IMR-90 (cell line): ENCODE measurements around the gene CES1. TPM values are rescaled to one million over a fixed set of nuclear protein-coding genes. Genes with fewer than 3 reads are reported as not detected.
"Not testable (repeated sequence)": the region's sequence is repeated elsewhere in the genome, so short reads cannot be mapped to it uniquely, and the experiment has no call there.

ENCODE experiments used
- ATAC-seq: fragments of 200-7000 bp; cut with Tn5 transposase; 2 replicates; pipeline ENCODE4 v1.9.1; 2020; ENCODE audit warnings: low read depth, mild to moderate bottlenecking, moderate library complexity
- BruUV-seq: library from RNA; stranded (reverse); fragments of 400-500 nt; replicated peaks from 2 replicates; lab custom pipeline; 2021; lab: Mats Ljungman, UMichigan
- CTCF ChIA-PET: fragments of 300-600 bp; formaldehyde crosslinking; extraction: SDS; loops from one replicate; lab custom pipeline; 2021; ENCODE audit warnings: antibody characterized with exemption; lab: Yijun Ruan, JAX
- POLR2A ChIA-PET: fragments of 300-600 bp; sonication (Branson Sonifier 250); formaldehyde crosslinking; loops from one replicate; lab custom pipeline; 2022; ENCODE audit warnings: antibody characterized with exemption; ENCODE audit not compliant: unreplicated experiment; lab: Charles Lee
- DNase-seq: peaks from one replicate; pipeline ENCODE4 v3.0.0; 2013
- H2AFZ ChIP-seq: replicated peaks from 2 replicates; pipeline ENCODE3; 2013; ENCODE audit warnings: low read length, mild to moderate bottlenecking; ENCODE audit not compliant: poor library complexity
- H2AK5ac ChIP-seq: 2 replicates; pipeline ENCODE4 v1.6.1; 2013; ENCODE audit warnings: low read depth, low read length, inconsistent platforms
- H2AK9ac ChIP-seq: replicated peaks from 2 replicates; pipeline ENCODE3; 2013; ENCODE audit warnings: mild to moderate bottlenecking, low read depth, low read length, moderate library complexity; ENCODE audit not compliant: poor library complexity
- H2BK120ac ChIP-seq: 2 replicates; pipeline ENCODE4 v1.6.1; 2013; ENCODE audit warnings: low read depth, low read length, inconsistent platforms
- H2BK15ac ChIP-seq: 3 replicates; pipeline ENCODE4 v1.6.1; 2013; ENCODE audit warnings: low read depth, low read length, inconsistent platforms
- H2BK20ac ChIP-seq: 2 replicates; pipeline ENCODE4 v1.6.1; 2013; ENCODE audit warnings: low read depth, mild to moderate bottlenecking, inconsistent platforms, low read length, moderate library complexity
- H2BK5ac ChIP-seq: 2 replicates; pipeline ENCODE4 v1.6.1; 2013; ENCODE audit warnings: mild to moderate bottlenecking, low read depth, low read length, inconsistent platforms; ENCODE audit not compliant: poor library complexity, severe bottlenecking
- H3K14ac ChIP-seq: replicated peaks from 2 replicates; pipeline ENCODE4 v1.6.1; 2013; ENCODE audit warnings: low read depth, low read length, inconsistent platforms
- H3K18ac ChIP-seq: 2 replicates; pipeline ENCODE4 v1.6.1; 2013; ENCODE audit warnings: low read depth, low read length, control low read depth
- H3K23ac ChIP-seq: 2 replicates; pipeline ENCODE4 v1.6.1; 2013; ENCODE audit warnings: low read depth, low read length, inconsistent platforms
- H3K27ac ChIP-seq: 2 replicates; pipeline ENCODE4 v1.5.1; 2013; ENCODE audit warnings: mild to moderate bottlenecking, control low read depth, low read length; ENCODE audit not compliant: insufficient read depth
- H3K27me3 ChIP-seq: 2 replicates; pipeline ENCODE4 v1.6.1; 2013; ENCODE audit warnings: low read length; ENCODE audit not compliant: control insufficient read depth, insufficient read depth
- H3K36me3 ChIP-seq: 2 replicates; pipeline ENCODE4 v1.6.1; 2013; ENCODE audit warnings: low read length, mixed read lengths; ENCODE audit not compliant: control insufficient read depth, insufficient read depth
- H3K4ac ChIP-seq: 2 replicates; pipeline ENCODE4 v1.6.1; 2013; ENCODE audit warnings: low read depth, low read length, inconsistent platforms
- H3K4me1 ChIP-seq: 2 replicates; pipeline ENCODE4 v1.6.1; 2013; ENCODE audit warnings: low read length, mixed read lengths; ENCODE audit not compliant: control insufficient read depth, insufficient read depth
- H3K4me2 ChIP-seq: 2 replicates; pipeline ENCODE4 v1.6.1; 2013; ENCODE audit warnings: low read depth, mild to moderate bottlenecking, control low read depth, low read length, moderate library complexity
- H3K4me3 ChIP-seq: 2 replicates; pipeline ENCODE4 v1.5.1; 2013; ENCODE audit warnings: low read depth, mild to moderate bottlenecking, control low read depth, low read length, moderate library complexity; ENCODE audit not compliant: insufficient read depth
- H3K56ac ChIP-seq: 2 replicates; pipeline ENCODE4 v1.6.1; 2013; ENCODE audit warnings: low read length, inconsistent platforms; ENCODE audit not compliant: insufficient read depth; ENCODE audit errors: extremely low read depth
- H3K79me1 ChIP-seq, 2 experiments: 2 replicates each; pipeline ENCODE4 v1.6.1; 2013; ENCODE audit warnings: low read length in 2 of 2, inconsistent platforms in 1 of 2, low read depth in 1 of 2
- H3K9ac ChIP-seq: 2 replicates; pipeline ENCODE4 v1.6.1; 2013; ENCODE audit warnings: low read depth, low read length, control low read depth
- H3K9me1 ChIP-seq: 2 replicates; pipeline ENCODE4 v1.6.1; 2013; ENCODE audit warnings: low read length, inconsistent platforms; ENCODE audit not compliant: insufficient read depth
- H3K9me3 ChIP-seq: 2 replicates; pipeline ENCODE4 v1.6.1; 2013; ENCODE audit warnings: low read length; ENCODE audit not compliant: control insufficient read depth, insufficient read depth
- H4K20me1 ChIP-seq: 2 replicates; pipeline ENCODE4 v1.6.1; 2013; ENCODE audit warnings: low read length, inconsistent platforms; ENCODE audit not compliant: insufficient read depth
- H4K5ac ChIP-seq: 2 replicates; pipeline ENCODE4 v1.6.1; 2013; ENCODE audit warnings: mild to moderate bottlenecking, low read depth, low read length, control low read depth
- H4K8ac ChIP-seq, 2 experiments: 2 replicates each; pipeline ENCODE4 v1.6.1; 2013; ENCODE audit warnings: low read depth in 2 of 2, low read length in 2 of 2, control low read depth in 1 of 2, inconsistent platforms in 1 of 2
- H4K91ac ChIP-seq: 2 replicates; pipeline ENCODE4 v1.6.1; 2013; ENCODE audit warnings: low read depth, low read length, inconsistent platforms; ENCODE audit not compliant: insufficient read depth
- MAZ ChIP-seq: IDR thresholded peaks from 2 replicates; pipeline ENCODE4 v1.6.1; 2012; ENCODE audit warnings: low read depth, mild to moderate bottlenecking, low read length, improper control_type of control experiment, moderate library complexity, borderline replicate concordance
- WGBS, 2 experiments: methylation state at CpG; one replicate each; pipeline versions ENCODE4 v1.1.5 to v1.1.7; 2013; ENCODE audit warnings: missing lambda C conversion rate in 2 of 2; ENCODE audit not compliant: insufficient read length in 1 of 2; ENCODE audit errors: extremely low coverage in 2 of 2; 5-methylcytosine and 5-hydroxymethylcytosine counted together
- dilution Hi-C: fragments of 300-500 bp; cut with HindIII; formaldehyde crosslinking; loops from one replicate; pipeline ENCODE4 v1.14.3; 2018; ENCODE audit warnings: low sequenced_read_pairs; ENCODE audit not compliant: unreplicated experiment
- in situ Hi-C: fragments of 300-500 bp; cut with MboI; formaldehyde crosslinking; loops from 3 replicates; pipeline ENCODE4 v1.14.3; 2019; ENCODE audit warnings: low sequenced_read_pairs, inconsistent platforms, mixed read lengths
- intact Hi-C: fragments of 100-400 bp; cut with micrococcal nuclease; formaldehyde crosslinking; loops from 2 replicates; pipeline ENCODE4 v1.10.0; 2022
- polyA plus RNA-seq, 3 experiments: library from polyadenylated mRNA; depleted of rRNA; stranded (reverse); fragments of >200 nt; gene quantifications; 2 replicates each; pipeline ENCODE4 v1.2.3, GENCODE V29; 2012; ENCODE audit warnings: low replicate concordance in 1 of 3
- total RNA-seq: library from RNA; depleted of rRNA; stranded (reverse); fragments of >200 nt; gene quantifications from 2 replicates; pipeline ENCODE4 v1.2.3, GENCODE V29; 2012

The CES1 gene
- total and polyA plus RNA-seq, 2 of the 4 experiments (the other 2 are of a cell fraction), result 0.03 TPM; not detected in 1

GRCh38 chr16:55754056-55754455, 78.8 kb downstream of the CES1 start:
- H3K4ac ChIP-seq, result no peak overlapping the region
- intact Hi-C loops (no loop called here), dilution Hi-C loops (no loop called here), in situ Hi-C loops (no loop called here)
- H2BK20ac ChIP-seq, result no peak overlapping the region
- no peak overlapping the region for H3K56ac ChIP-seq
- no peak overlapping the region for H2BK5ac ChIP-seq
- no peaks in the 10 kb centered on the region for H4K20me1 ChIP-seq
- H3K9me1 ChIP-seq, result no peaks in the 10 kb centered on the region
- no peak overlapping the region for H2BK120ac ChIP-seq
- H3K9me3 ChIP-seq, result no peaks in the 10 kb centered on the region
- H4K91ac ChIP-seq, result no peak overlapping the region
- POLR2A ChIA-PET, result no interaction called here
- no peak overlapping the region for H3K14ac ChIP-seq
- DNase-seq, result no peak
- H3K4me3 ChIP-seq, result no peak overlapping the region
- H3K4me1 ChIP-seq, result no peaks in the 10 kb centered on the region
- BruUV-seq, result no TSS peak
- no peak overlapping the region for H3K9ac ChIP-seq
- H3K27ac ChIP-seq, result no peak overlapping the region
- no peaks in the 10 kb centered on the region for H3K27me3 ChIP-seq
- H3K4me2 ChIP-seq, result no peak overlapping the region
- TF ChIP-seq MAZ, result no peak
- no peak overlapping the region for H2AFZ ChIP-seq
- no peak overlapping the region for H2BK15ac ChIP-seq
- no peak overlapping the region for H4K8ac ChIP-seq
- H3K79me1 ChIP-seq, result no peaks in the 10 kb centered on the region
- no peak for ATAC-seq
- H2AK5ac ChIP-seq, result no peak overlapping the region
- no peak overlapping the region for H4K5ac ChIP-seq
- H3K36me3 ChIP-seq, result no peaks in the 10 kb centered on the region
- CTCF ChIA-PET, result no interaction called here
- no peak overlapping the region for H3K23ac ChIP-seq
- no peak overlapping the region for H2AK9ac ChIP-seq
- no peak overlapping the region for H3K18ac ChIP-seq

DNA sequence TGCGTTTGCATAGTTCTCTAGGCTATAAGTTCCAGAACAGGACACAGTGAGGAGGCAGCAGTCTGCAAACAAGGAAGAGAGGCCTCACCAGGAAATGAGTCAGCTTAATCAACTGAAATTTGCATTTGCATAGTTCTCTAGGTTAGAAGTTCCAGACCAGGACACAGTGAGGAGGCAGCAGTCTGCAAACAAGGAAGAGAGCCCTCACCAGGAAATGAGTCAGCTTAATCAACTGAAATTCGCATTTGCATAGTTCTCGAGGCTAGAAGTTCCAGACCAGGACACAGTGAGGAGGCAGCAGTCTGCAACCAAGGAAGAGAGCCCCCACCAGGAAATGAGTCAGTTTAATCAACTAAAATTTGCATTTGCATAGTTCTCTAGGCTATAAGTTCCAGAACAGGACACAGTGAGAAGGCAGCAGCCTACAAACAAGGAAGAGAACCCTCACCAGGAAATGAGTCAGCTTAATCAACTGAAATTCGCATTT, 79.7 kb downstream of the CES1 start:
- H2BK120ac ChIP-seq, H2AK9ac ChIP-seq, H3K23ac ChIP-seq, DNase-seq, H4K5ac ChIP-seq, H2BK5ac ChIP-seq, H3K4ac ChIP-seq, H3K4me2 ChIP-seq, H3K4me1 ChIP-seq, H3K79me1 ChIP-seq, H3K27ac ChIP-seq, H4K91ac ChIP-seq, H3K14ac ChIP-seq, POLR2A ChIA-PET, H3K4me3 ChIP-seq, H2AK5ac ChIP-seq, in situ Hi-C loops, BruUV-seq, intact Hi-C loops, H4K8ac ChIP-seq, ATAC-seq, dilution Hi-C loops, H3K36me3 ChIP-seq, CTCF ChIA-PET, H3K9me3 ChIP-seq, H3K56ac ChIP-seq, H3K27me3 ChIP-seq, H2AFZ ChIP-seq, H3K18ac ChIP-seq, H3K9me1 ChIP-seq, H3K9ac ChIP-seq, H2BK20ac ChIP-seq, H4K20me1 ChIP-seq, H2BK15ac ChIP-seq: not testable (repeated sequence)
- WGBS, 2 experiments, result 50% methylated on average over 1 of the region's 4 CpGs; no CpG with 5 or more reads in 1 of the 2 experiments
